WERI-Rb-1 (cell line): ENCODE results near the gene PGAM2.

ENCODE experiments used
- DNase-seq: peaks from one replicate; pipeline ENCODE4 v3.0.0-alpha.2; 2020
- H3K27ac ChIP-seq: fragments of 250-450 bp; sonication (Bioruptor Pico); 2 replicates; pipeline ENCODE4 v1.5.1; 2020; ENCODE audit warnings: mild to moderate bottlenecking, moderate library complexity
- H3K27me3 ChIP-seq: fragments of 250-450 bp; sonication (Bioruptor Pico); 2 replicates; pipeline ENCODE4 v1.5.1; 2021; ENCODE audit warnings: mild to moderate bottlenecking, low read depth, moderate library complexity; ENCODE audit not compliant: insufficient read depth, severe bottlenecking
- H3K36me3 ChIP-seq: fragments of 250-450 bp; sonication (Bioruptor Pico); 2 replicates; pipeline ENCODE4 v1.5.1; 2020; ENCODE audit warnings: mild to moderate bottlenecking, moderate library complexity
- H3K4me3 ChIP-seq: 2 replicates; pipeline ENCODE4 v1.5.1; 2011; ENCODE audit warnings: low read depth, mild to moderate bottlenecking, control low read depth, low read length
- H3K9me3 ChIP-seq: fragments of 250-450 bp; sonication (Bioruptor Pico); 2 replicates; pipeline ENCODE4 v1.5.1; 2021; ENCODE audit warnings: mild to moderate bottlenecking, moderate library complexity; ENCODE audit not compliant: severe bottlenecking
- TF ChIP-seq, protein P1 (sequence below): IDR thresholded peaks from 2 replicates; pipeline ENCODE4 v1.5.1; 2011; ENCODE audit warnings: low read depth, mild to moderate bottlenecking, control low read depth, inconsistent platforms, low read length

PGAM2 gene

DNA sequence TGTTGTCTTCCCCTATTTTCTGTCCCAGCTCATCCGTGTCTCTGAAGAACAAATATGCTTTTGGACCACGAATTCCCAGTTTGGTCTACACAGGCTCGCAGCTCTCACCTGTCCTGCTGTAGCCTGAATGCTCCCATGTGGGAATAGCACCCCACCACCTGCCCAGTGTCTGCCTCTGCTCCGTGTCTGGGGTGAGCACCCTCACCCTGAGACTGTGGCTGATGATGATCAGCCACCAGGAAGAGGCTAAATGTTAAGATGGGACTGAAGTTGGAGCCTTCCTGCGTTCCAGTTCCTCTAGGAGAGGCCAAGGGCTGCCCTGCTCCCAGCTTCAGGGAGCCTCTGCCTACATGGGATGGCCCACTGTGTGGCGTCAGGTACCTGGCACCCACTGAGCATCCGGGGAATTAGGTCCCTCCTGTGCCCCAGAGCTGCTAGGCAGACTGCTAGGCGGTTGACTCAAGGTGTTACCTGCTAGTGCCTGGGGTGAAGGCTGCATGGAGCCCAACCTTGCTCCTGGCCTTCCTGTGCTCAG lies 3.7 kb downstream of the PGAM2 start:
- H3K4me3 ChIP-seq: no peak overlapping the region
- no peak overlapping the region for H3K27ac ChIP-seq
- no peaks in the 10 kb centered on the region for H3K9me3 ChIP-seq
- TF ChIP-seq, protein P1, sequence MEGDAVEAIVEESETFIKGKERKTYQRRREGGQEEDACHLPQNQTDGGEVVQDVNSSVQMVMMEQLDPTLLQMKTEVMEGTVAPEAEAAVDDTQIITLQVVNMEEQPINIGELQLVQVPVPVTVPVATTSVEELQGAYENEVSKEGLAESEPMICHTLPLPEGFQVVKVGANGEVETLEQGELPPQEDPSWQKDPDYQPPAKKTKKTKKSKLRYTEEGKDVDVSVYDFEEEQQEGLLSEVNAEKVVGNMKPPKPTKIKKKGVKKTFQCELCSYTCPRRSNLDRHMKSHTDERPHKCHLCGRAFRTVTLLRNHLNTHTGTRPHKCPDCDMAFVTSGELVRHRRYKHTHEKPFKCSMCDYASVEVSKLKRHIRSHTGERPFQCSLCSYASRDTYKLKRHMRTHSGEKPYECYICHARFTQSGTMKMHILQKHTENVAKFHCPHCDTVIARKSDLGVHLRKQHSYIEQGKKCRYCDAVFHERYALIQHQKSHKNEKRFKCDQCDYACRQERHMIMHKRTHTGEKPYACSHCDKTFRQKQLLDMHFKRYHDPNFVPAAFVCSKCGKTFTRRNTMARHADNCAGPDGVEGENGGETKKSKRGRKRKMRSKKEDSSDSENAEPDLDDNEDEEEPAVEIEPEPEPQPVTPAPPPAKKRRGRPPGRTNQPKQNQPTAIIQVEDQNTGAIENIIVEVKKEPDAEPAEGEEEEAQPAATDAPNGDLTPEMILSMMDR: no peak
- peaks cover 57% of the 10 kb centered on the region for H3K36me3 ChIP-seq
- no peak for DNase-seq
- no peaks in the 10 kb centered on the region for H3K27me3 ChIP-seq

DNA sequence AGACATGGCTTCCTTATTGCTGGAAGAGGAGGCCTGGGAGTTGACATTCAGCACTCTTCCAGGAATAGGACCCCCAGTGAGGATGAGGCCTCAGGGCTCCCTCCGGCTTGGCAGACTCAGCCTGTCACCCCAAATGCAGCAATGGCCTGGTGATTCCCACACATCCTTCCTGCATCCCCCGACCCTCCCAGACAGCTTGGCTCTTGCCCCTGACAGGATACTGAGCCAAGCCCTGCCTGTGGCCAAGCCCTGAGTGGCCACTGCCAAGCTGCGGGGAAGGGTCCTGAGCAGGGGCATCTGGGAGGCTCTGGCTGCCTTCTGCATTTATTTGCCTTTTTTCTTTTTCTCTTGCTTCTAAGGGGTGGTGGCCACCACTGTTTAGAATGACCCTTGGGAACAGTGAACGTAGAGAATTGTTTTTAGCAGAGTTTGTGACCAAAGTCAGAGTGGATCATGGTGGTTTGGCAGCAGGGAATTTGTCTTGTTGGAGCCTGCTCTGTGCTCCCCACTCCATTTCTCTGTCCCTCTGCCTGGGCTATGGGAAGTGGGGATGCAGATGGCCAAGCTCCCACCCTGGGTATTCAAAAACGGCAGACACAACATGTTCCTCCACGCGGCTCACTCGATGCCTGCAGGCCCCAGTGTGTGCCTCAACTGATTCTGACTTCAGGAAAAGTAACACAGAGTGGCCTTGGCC lies 4.3 kb downstream of the PGAM2 start:
- DNase-seq: no peak
- no peak overlapping the region for H3K27ac ChIP-seq
- H3K36me3 ChIP-seq: peaks cover 61% of the 10 kb centered on the region
- H3K27me3 ChIP-seq: no peaks in the 10 kb centered on the region
- H3K4me3 ChIP-seq: no peak overlapping the region
- no peaks in the 10 kb centered on the region for H3K9me3 ChIP-seq
- TF ChIP-seq, protein P1: no peak

DNA sequence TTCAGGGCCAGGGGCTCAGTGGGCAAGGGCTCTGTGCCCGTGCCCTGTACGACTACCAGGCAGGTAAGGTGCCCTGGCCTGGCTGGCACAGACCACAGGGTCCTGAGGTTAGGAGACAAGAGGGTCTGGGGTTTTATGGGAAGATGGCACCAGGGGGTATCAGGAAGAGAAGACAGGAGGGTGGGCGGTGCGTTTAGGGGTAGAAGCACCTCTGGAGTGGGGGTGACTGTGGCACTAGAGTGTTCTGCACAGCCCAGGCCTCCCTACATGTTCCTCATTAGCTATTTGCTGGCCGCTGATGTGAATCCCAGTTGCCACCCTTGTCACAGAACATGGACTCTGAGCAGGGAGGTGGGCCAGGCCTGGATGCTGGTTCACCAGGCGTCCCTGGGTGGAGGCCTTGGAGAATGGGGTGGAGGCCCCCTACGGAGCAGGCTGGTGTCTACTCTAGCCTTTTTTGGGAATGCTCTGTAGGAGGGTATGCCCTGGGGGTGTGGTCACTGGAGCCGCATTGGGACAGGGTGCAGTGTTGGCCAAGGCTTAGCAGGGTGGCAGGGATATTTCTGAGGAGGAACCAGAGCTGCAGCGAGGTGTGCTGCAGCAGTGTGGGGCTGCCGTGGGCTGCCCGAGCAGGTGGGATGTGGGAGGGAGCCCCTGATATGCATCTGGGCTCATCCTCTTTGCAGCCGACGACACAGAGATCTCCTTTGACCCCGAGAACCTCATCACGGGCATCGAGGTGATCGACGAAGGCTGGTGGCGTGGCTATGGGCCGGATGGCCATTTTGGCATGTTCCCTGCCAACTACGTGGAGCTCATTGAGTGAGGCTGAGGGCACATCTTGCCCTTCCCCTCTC lies 5.0 kb downstream of the PGAM2 start:
- Histone ChIP-seq H3K27me3 (no peaks in the 10 kb centered on the region), H3K36me3 (peaks cover 61% of the 10 kb centered on the region), H3K9me3 (no peaks in the 10 kb centered on the region), H3K4me3 (no peak overlapping the region), H3K27ac (no peak overlapping the region)
- no peak for DNase-seq
- TF ChIP-seq, protein P1: no peak

DNA sequence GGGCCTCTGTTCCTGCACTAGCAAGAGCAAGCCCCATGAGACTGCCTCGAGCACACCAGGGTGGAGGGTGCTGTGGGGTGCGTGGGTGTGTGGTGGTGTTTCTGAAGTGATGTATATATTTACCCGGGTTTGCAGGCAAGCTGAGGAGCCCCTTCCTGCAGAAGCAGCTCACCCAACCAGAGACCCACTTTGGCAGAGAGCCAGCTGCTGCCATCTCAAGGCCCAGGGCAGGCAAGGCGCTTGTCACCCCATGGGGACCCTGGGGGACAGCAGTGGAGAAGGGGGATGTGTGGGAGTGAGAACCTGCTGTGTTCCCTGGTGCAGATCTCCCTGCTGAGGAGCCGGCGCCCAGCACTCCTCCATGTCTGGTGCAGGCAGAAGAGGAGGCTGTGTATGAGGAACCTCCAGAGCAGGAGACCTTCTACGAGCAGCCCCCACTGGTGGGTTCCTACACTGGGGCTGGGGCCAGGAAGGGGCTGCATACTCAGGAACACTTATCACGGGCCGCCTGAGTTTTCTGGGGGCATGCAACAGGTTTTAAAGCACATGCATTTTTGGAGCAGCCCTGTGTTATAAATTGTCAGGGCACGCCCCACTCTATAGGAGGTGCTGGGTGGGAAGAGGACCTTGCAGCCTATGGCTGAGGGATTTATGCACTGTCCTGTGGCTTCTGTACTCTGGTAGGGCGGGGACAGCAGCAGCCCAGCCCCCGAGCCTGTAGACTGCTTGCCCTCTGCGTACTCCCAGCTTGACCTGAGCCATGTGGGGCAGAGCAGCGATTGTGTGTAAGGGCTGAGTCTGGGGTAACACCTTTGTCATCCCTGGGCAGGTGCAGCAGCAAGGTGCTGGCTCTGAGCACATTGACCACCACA lies 5.9 kb downstream of the PGAM2 start:
- H3K36me3 ChIP-seq: peaks cover 68% of the 10 kb centered on the region
- TF ChIP-seq, protein P1: no peak
- no peak overlapping the region for H3K4me3 ChIP-seq
- H3K27ac ChIP-seq: no peak overlapping the region
- DNase-seq: no peak
- H3K9me3 ChIP-seq: no peaks in the 10 kb centered on the region
- no peaks in the 10 kb centered on the region for H3K27me3 ChIP-seq

DNA sequence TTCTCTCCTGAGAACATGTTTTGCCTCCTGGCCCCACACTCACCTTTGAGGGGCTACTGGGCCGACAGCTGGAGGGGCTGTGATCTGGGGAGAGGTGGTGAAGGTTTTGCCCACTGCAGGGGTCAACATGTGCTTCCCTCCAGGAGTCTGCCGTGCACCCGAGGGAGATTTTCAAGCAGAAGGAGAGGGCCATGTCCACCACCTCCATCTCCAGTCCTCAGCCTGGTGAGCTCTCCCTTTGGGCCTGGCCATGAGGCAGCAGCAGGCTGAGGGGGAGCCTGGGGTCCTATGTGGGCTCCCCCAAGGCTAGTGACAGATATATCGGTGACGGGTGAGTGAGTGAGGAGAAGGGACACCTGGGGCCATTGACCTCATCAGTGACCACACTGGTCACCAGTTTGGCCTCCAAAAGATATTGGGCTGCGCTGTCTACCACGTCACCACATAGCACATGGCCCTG lies 6.6 kb downstream of the PGAM2 start:
- peaks cover 70% of the 10 kb centered on the region for H3K36me3 ChIP-seq
- no peak overlapping the region for H3K27ac ChIP-seq
- H3K27me3 ChIP-seq: no peaks in the 10 kb centered on the region
- TF ChIP-seq, protein P1: no peak
- no peak overlapping the region for H3K4me3 ChIP-seq
- H3K9me3 ChIP-seq: no peaks in the 10 kb centered on the region
- DNase-seq: no peak
